GM12874 (cell line): ENCODE measurements around the gene SLC16A11.

Source experiments
- TF ChIP-seq, protein P1 (sequence below): IDR thresholded peaks from 2 replicates; pipeline ENCODE4 v1.5.1; 2011; ENCODE audit warnings: low read depth, mild to moderate bottlenecking, control low read depth, low read length, moderate library complexity; ENCODE audit not compliant: insufficient read depth

The SLC16A11 gene

GRCh38 chr17:7019367-7019766 lies 24.5 kb downstream of the SLC16A11 start:
- TF ChIP-seq, protein P1, sequence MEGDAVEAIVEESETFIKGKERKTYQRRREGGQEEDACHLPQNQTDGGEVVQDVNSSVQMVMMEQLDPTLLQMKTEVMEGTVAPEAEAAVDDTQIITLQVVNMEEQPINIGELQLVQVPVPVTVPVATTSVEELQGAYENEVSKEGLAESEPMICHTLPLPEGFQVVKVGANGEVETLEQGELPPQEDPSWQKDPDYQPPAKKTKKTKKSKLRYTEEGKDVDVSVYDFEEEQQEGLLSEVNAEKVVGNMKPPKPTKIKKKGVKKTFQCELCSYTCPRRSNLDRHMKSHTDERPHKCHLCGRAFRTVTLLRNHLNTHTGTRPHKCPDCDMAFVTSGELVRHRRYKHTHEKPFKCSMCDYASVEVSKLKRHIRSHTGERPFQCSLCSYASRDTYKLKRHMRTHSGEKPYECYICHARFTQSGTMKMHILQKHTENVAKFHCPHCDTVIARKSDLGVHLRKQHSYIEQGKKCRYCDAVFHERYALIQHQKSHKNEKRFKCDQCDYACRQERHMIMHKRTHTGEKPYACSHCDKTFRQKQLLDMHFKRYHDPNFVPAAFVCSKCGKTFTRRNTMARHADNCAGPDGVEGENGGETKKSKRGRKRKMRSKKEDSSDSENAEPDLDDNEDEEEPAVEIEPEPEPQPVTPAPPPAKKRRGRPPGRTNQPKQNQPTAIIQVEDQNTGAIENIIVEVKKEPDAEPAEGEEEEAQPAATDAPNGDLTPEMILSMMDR: no peak

DNA sequence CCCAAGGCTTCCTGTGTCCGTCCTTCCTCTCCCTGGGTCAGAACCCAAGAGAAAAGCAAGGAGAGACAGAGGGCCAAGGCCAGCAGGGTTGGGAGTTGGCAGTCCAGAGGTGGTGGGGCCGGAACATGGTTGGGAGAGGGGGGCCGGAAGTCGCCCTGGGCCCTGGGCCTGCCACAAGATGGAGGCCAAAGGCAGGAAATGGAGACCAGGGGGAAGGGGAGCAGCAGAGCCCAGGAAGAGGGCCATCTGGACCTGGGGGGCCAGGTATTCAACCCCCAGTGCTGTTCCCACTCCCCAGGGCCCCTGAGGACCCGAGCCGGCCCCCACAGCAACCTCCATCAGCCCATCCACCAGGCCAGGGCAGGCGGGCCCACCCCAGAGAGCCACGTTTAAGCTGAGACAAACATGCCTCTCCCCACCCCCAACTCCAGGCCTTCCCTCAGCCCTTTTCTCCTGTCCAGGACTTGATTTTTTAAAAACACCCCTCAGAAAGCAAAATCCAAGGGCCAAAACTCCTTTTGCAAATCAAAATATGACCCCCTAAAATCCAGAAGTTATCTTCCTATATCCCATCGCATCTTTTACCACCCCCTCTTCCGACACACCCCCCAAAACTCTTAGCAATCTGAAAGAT lies 25.4 kb downstream of the SLC16A11 start:
- TF ChIP-seq, protein P1: no peak

GRCh38 chr17:7017827-7018200 lies 26.1 kb downstream of the SLC16A11 start:
- TF ChIP-seq, protein P1: no peak

GRCh38 chr17:7016886-7017826 lies 26.7 kb downstream of the SLC16A11 start:
- TF ChIP-seq, protein P1: no peak

GRCh38 chr17:7016418-7016817 lies 27.5 kb downstream of the SLC16A11 start:
- TF ChIP-seq, protein P1: no peak

GRCh38 chr17:7014995-7015958 lies 28.6 kb downstream of the SLC16A11 start:
- TF ChIP-seq, protein P1: no peak
